CD4-positive, alpha-beta T cell (primary cell): Measurements from ENCODE around the gene BABAM2. TPM values are rescaled to one million over a fixed set of nuclear protein-coding genes. Genes with fewer than 3 reads are reported as not detected.

Experiments used
- ATAC-seq: fragments of 200-7000 bp; cut with Tn5 transposase; one replicate; pipeline ENCODE4 v1.10.0; 2022; ENCODE audit warnings: mild to moderate bottlenecking; ENCODE audit not compliant: poor library complexity
- CTCF ChIA-PET: fragments of 350-600 bp; sonication (Branson Sonifier 250); formaldehyde crosslinking; loops from one replicate; lab custom pipeline; 2021; ENCODE audit warnings: antibody characterized with exemption, inconsistent platforms; lab: Charles Lee
- POLR2A ChIA-PET: fragments of 350-600 bp; sonication (Branson Sonifier 250); formaldehyde crosslinking; loops from one replicate; lab custom pipeline; 2021; ENCODE audit warnings: antibody characterized with exemption, inconsistent platforms; lab: Charles Lee
- DNase-seq, 14 experiments: peaks; one replicate each; pipeline ENCODE4 v3.0.0-alpha.2; 2013 to 2020; ENCODE audit warnings: mixed read lengths in 2 of 14
- H3K27ac ChIP-seq, 2 donors: one replicate each; pipeline versions ENCODE4 v1.5.1 to v1.7.0; 2013; ENCODE audit warnings: low read length in 2 of 2, low read depth in 1 of 2, mild to moderate bottlenecking in 1 of 2
- H3K27me3 ChIP-seq, 2 experiments: 1 replicate in 1 of 2; 2 replicates in 1 of 2; pipeline versions ENCODE4 v1.6.1 to v1.7.0; 2013; ENCODE audit warnings: low read length in 2 of 2, control low read depth in 1 of 2, mild to moderate bottlenecking in 1 of 2, moderate library complexity in 1 of 2; ENCODE audit not compliant: insufficient read depth in 2 of 2, control insufficient read depth in 1 of 2
- H3K36me3 ChIP-seq: one replicate; pipeline ENCODE4 v1.6.1; 2013; ENCODE audit warnings: low read length, control low read depth; ENCODE audit not compliant: insufficient read depth
- H3K4me1 ChIP-seq: one replicate; pipeline ENCODE4 v1.6.1; 2013; ENCODE audit warnings: low read length, control low read depth; ENCODE audit not compliant: insufficient read depth
- H3K4me3 ChIP-seq: one replicate; pipeline ENCODE4 v1.5.1; 2013; ENCODE audit warnings: mild to moderate bottlenecking, low read length, moderate library complexity
- H3K9me3 ChIP-seq, 2 experiments: 1 replicate in 1 of 2; 2 replicates in 1 of 2; pipeline versions ENCODE4 v1.6.1 to v1.7.0; 2013; ENCODE audit warnings: low read length in 2 of 2, mild to moderate bottlenecking in 2 of 2, control low read depth in 1 of 2, moderate library complexity in 1 of 2; ENCODE audit not compliant: control insufficient read depth in 1 of 2, insufficient read depth in 1 of 2
- H3K27ac Mint-ChIP-seq: one replicate; pipeline ENCODE4 v1.8.0; 2020; ENCODE audit warnings: mixed read lengths
- H3K27me3 Mint-ChIP-seq: one replicate; pipeline ENCODE4 v1.8.0; 2021; ENCODE audit warnings: mixed read lengths
- H3K36me3 Mint-ChIP-seq: one replicate; pipeline ENCODE4 v1.8.0; 2021; ENCODE audit warnings: low read depth, mixed read lengths
- H3K4me1 Mint-ChIP-seq: one replicate; pipeline ENCODE4 v1.8.0; 2021; ENCODE audit warnings: low read depth, mixed read lengths
- H3K4me3 Mint-ChIP-seq: one replicate; pipeline ENCODE4 v1.8.0; 2020; ENCODE audit warnings: mild to moderate bottlenecking, mixed read lengths
- H3K9me3 Mint-ChIP-seq: one replicate; pipeline ENCODE4 v1.8.0; 2020; ENCODE audit warnings: mixed read lengths
- CTCF ChIP-seq: fragments of 200-600 bp; IDR thresholded peaks from one replicate; pipeline ENCODE4 v1.8.0; 2022; ENCODE audit warnings: antibody characterized with exemption, mild to moderate bottlenecking
- intact Hi-C, 2 experiments: fragments of 100-400 bp; cut with DNase I in 1 of 2; cut with micrococcal nuclease in 1 of 2; formaldehyde crosslinking; loops; one replicate each; pipeline versions ENCODE4 v1.15.1 to v1.9.0; 2023 to 2025; cut with DNase I, micrococcal nuclease
- total RNA-seq, 174 experiments: library from RNA in 2 of 174; stranded (reverse) in 2 of 174; gene quantifications; one replicate each; pipeline ENCODE4 v1.2.3 and lab custom pipeline; 2021 to 2026

The BABAM2 gene
- total RNA-seq, 2 experiments from 2014 or later: 29.2 to 32.8 TPM

DNA sequence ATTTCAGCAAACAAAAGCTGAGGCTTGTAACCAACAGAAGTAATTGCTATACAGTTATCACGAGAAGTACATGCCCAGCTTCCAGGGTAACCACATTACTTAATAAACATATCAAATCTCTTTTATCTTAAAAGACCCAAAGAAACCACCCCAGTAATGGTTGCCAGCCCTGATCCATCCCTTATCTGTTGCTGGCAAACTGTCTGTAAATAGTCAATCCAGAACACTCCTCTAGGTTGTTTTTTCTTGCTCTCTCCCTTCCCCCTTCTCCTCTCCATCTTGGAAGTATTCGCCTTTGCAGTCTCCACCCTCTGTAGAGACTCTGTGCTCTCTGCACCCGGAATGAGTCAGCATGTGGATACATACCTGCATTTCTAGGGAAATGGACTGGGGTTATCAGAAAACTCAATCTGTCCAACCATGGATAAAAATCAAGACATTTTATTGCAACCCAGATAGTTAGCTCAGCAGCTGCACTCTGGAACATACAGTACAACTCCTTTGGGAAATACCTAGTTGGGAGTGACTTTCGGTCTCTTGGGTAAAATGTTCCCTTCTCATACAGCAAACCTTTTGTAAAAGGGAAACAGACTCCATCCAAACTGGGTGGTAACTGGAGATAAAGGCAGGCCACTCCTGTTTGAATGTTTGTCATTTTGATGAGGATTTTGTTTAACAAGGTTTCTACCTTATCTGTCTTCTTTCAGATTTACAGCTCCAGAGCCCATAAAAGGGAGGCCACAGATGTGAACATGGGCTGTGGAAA lies 378.7 kb downstream of the BABAM2 start:
- Mint-ChIP-seq H3K4me1 (peaks cover 7% of the 10 kb centered on the region), H3K9me3 (no peaks in the 10 kb centered on the region)

GRCh38 chr2:28270456-28271152 lies 380.1 kb downstream of the BABAM2 start:
- Mint-ChIP-seq H3K9me3 (no peaks in the 10 kb centered on the region), H3K27ac (no peak overlapping the region), H3K36me3 (peaks cover 9% of the 10 kb centered on the region), H3K4me3 (no peak overlapping the region), H3K27me3 (no peaks in the 10 kb centered on the region), H3K4me1 (peaks cover 7% of the 10 kb centered on the region)
- ChIA-PET CTCF (no interaction called here), POLR2A (no interaction called here)
- no peak for TF ChIP-seq CTCF
- intact Hi-C loops: no loop called here
- DNase-seq (no peak), ATAC-seq (no peak)
- H3K36me3 ChIP-seq: no peaks in the 10 kb centered on the region
- H3K4me1 ChIP-seq: peaks cover 8% of the 10 kb centered on the region
- no peak overlapping the region for H3K4me3 ChIP-seq
- H3K9me3 ChIP-seq: no peaks in the 10 kb centered on the region
- H3K27me3 ChIP-seq: no peaks in the 10 kb centered on the region
- H3K27ac ChIP-seq: no peak overlapping the region

More for the DNA sequence above, 378.7 kb downstream of the BABAM2 start:
- no peak overlapping the region for H3K27ac Mint-ChIP-seq
- no peak for TF ChIP-seq CTCF
- ChIA-PET CTCF (interaction anchor here (0.6 kb wide), 1 partner anchor 147 kb away, joined by 3 read pairs; no protein-coding TSS in a partner anchor), POLR2A (no interaction called here)
- ATAC-seq: no peak
- no peaks in the 10 kb centered on the region for H3K27me3 Mint-ChIP-seq
- intact Hi-C loops: no loop called here
- no peak for DNase-seq
- no peak overlapping the region for H3K4me3 Mint-ChIP-seq
- H3K27me3 ChIP-seq: no peaks in the 10 kb centered on the region
- no peaks in the 10 kb centered on the region for H3K9me3 ChIP-seq
- H3K36me3 Mint-ChIP-seq: peaks cover 8% of the 10 kb centered on the region
- no peaks in the 10 kb centered on the region for H3K36me3 ChIP-seq
- peaks cover 4% of the 10 kb centered on the region for H3K4me1 ChIP-seq
- no peak overlapping the region for H3K27ac ChIP-seq
- H3K4me3 ChIP-seq: no peak overlapping the region

GRCh38 chr2:28271231-28271918 lies 380.8 kb downstream of the BABAM2 start:
- no peak for DNase-seq
- Histone ChIP-seq H3K9me3 (no peaks in the 10 kb centered on the region), H3K27me3 (no peaks in the 10 kb centered on the region), H3K4me1 (peaks cover 8% of the 10 kb centered on the region), H3K4me3 (no peak overlapping the region), H3K36me3 (no peaks in the 10 kb centered on the region), H3K27ac (no peak overlapping the region)
- no peak for ATAC-seq
- no peak overlapping the region for H3K27ac Mint-ChIP-seq
- intact Hi-C loops: no loop called here
- POLR2A ChIA-PET: no interaction called here
- no peaks in the 10 kb centered on the region for H3K9me3 Mint-ChIP-seq
- CTCF ChIA-PET: no interaction called here
- H3K36me3 Mint-ChIP-seq: peaks cover 9% of the 10 kb centered on the region
- peaks cover 7% of the 10 kb centered on the region for H3K4me1 Mint-ChIP-seq
- TF ChIP-seq CTCF: no peak
- no peak overlapping the region for H3K4me3 Mint-ChIP-seq
- no peaks in the 10 kb centered on the region for H3K27me3 Mint-ChIP-seq
